Measurements from ENCODE around the gene ARFGAP2.

The ARFGAP2 gene

GRCh38 chr11:47175746-47176327, 842 bp downstream of the ARFGAP2 start:
- peak overlapping the region; percentile 82 for H3K27ac ChIP-seq
- TF ChIP-seq CTCF (conservative IDR thresholded peaks at IDR 0.05), result no peak

GRCh38 chr11:47172740-47173336, 3.8 kb downstream of the ARFGAP2 start:
- no peak overlapping the region for H3K27ac ChIP-seq
- no peak for TF ChIP-seq CTCF (conservative IDR thresholded peaks at IDR 0.05)

GRCh38 chr11:47171856-47172255, 4.8 kb downstream of the ARFGAP2 start:
- no peak overlapping the region for H3K27ac ChIP-seq

GRCh38 chr11:47171061-47171838, 5.4 kb downstream of the ARFGAP2 start:
- TF ChIP-seq CTCF (conservative IDR thresholded peaks at IDR 0.05), result no peak
- H3K27ac ChIP-seq, result no peak overlapping the region

More at GRCh38 chr11:47171856-47172255, 4.8 kb downstream of the ARFGAP2 start:
- TF ChIP-seq CTCF (conservative IDR thresholded peaks at IDR 0.05), result no peak

GRCh38 chr11:47166368-47166767, 10.3 kb downstream of the ARFGAP2 start:
- TF ChIP-seq CTCF (conservative IDR thresholded peaks at IDR 0.05), result no peak
- no peak overlapping the region for H3K27ac ChIP-seq

GRCh38 chr11:47165253-47165840, 11.3 kb downstream of the ARFGAP2 start:
- no peak overlapping the region for H3K27ac ChIP-seq
- TF ChIP-seq CTCF (conservative IDR thresholded peaks at IDR 0.05), result no peak

- H3K27ac ChIP-seq, result no peak overlapping the region
- no peak for TF ChIP-seq CTCF (conservative IDR thresholded peaks at IDR 0.05)
These were observed 12.4 kb downstream of the ARFGAP2 start for GRCh38 chr11:47164321-47164720.

All from VCaP (cell line).